Heart left ventricle (tissue), 16 donors: ENCODE results near the gene CTNNBIP1. TPM values are rescaled to one million over a fixed set of nuclear protein-coding genes. Genes with fewer than 3 reads are reported as not detected.

ENCODE experiments used
- ATAC-seq, 4 donors: fragments of 200-7000 bp; cut with Tn5 transposase; one replicate each; pipeline ENCODE4 v1.9.1; 2020 to 2022; ENCODE audit warnings: moderate library complexity in 4 of 4, mild to moderate bottlenecking in 3 of 4, moderate number of reproducible peaks in 1 of 4
- DNase-seq, 5 donors: peaks; one replicate each; pipeline ENCODE4 v3.0.0-alpha.2; 2020
- H3K27ac ChIP-seq, 12 donors: fragments of 200-600 bp; sonication (generic) in 4 of 12; one replicate each; pipeline versions ENCODE4 v1.5.0 to v1.8.0; 2016 to 2022; ENCODE audit warnings: mild to moderate bottlenecking in 2 of 12
- H3K27me3 ChIP-seq, 9 donors: fragments of 200-600 bp; sonication (generic) in 2 of 9; one replicate each; pipeline versions ENCODE4 v1.5.1 to v1.8.0; 2016 to 2022; ENCODE audit warnings: mild to moderate bottlenecking in 3 of 9
- H3K36me3 ChIP-seq, 9 donors: fragments of 200-600 bp; sonication (generic) in 2 of 9; one replicate each; pipeline versions ENCODE4 v1.5.0 to v1.8.0; 2018 to 2022; ENCODE audit warnings: mild to moderate bottlenecking in 2 of 9
- H3K4me1 ChIP-seq, 12 donors: fragments of 200-600 bp; sonication (generic) in 4 of 12; one replicate each; pipeline versions ENCODE4 v1.5.0 to v1.8.0; 2016 to 2022; ENCODE audit warnings: mild to moderate bottlenecking in 3 of 12
- H3K4me3 ChIP-seq, 12 donors: fragments of 200-600 bp; sonication (generic) in 4 of 12; one replicate each; pipeline versions ENCODE4 v1.5.0 to v1.8.0; 2017 to 2022; ENCODE audit warnings: mild to moderate bottlenecking in 9 of 12, moderate library complexity in 4 of 12
- H3K9me3 ChIP-seq, 12 donors: fragments of 200-600 bp; sonication (generic) in 4 of 12; one replicate each; pipeline versions ENCODE4 v1.5.0 to v1.8.0; 2016 to 2022; ENCODE audit warnings: mild to moderate bottlenecking in 1 of 12
- CTCF ChIP-seq, 12 donors: fragments of 200-600 bp; sonication (generic) in 4 of 12; IDR thresholded peaks; one replicate each; pipeline versions ENCODE4 v1.5.0 to v1.8.0; 2018 to 2022; ENCODE audit warnings: antibody characterized with exemption in 12 of 12, mild to moderate bottlenecking in 5 of 12
- POLR2A ChIP-seq, 2 donors: fragments of 450-650 bp; IDR thresholded peaks; one replicate each; pipeline ENCODE4 v1.6.1; 2017; ENCODE audit warnings: antibody characterized with exemption in 2 of 2, mild to moderate bottlenecking in 2 of 2, moderate library complexity in 2 of 2
- WGBS, 4 donors: extraction: QIAGEN DNeasy Blood & Tissue Kit in 2 of 4; methylation state at CpG; one replicate each; pipeline versions ENCODE4 v1.1.5 to v1.1.7; 2013 to 2018; 5-methylcytosine and 5-hydroxymethylcytosine counted together
- intact Hi-C, 10 donors: fragments of 100-400 bp; cut with DNase I; formaldehyde crosslinking; loops; one replicate each; pipeline versions ENCODE4 v1.11.1 to v1.14.2; 2022
- polyA plus RNA-seq, 2 donors: library from polyadenylated mRNA; stranded (reverse); fragments of 200-250 nt; gene quantifications; one replicate each; pipeline ENCODE4 v1.2.3, GENCODE V29; 2013
- total RNA-seq, 9 donors: library from RNA; depleted of rRNA in 2 of 9; stranded (reverse); fragments of >200 nt in 2 of 9; fragmentation: NEBNext Ultra II Directional in 3 of 9; extraction: Animal tissue kit (Norgen Biotek cat#: 25700) in 3 of 9; gene quantifications; one replicate each; pipeline versions ENCODE4 v1.1.0 to v1.2.4, GENCODE V29; 2016 to 2023
- donor health status: ischemic (EF 13 %, LVEDD 7.1; RV severe dilation, severe dysfunction).
- donor health status: healthy with polysubstance abuse.
- donor health status: DM: no; HTN: yes; CAD: no.
- donor health status: DM: no; HTN: no; CAD: no.
- donor health status: ischemic (EF 25% LVEDD 6.9; RV normal size, moderate dysfunction).
- donor health status: ischemic (EF 25% LVEDD 5.7; RV mildly dilated, moderate dysfunction).
- donor health status: healthy.
- donor health status: DM: yes; HTN: yes; CAD: no.
- donor health status: ischemic (EF 35%, LVEDD 5.7; RV mildly dilated, moderate dysfunction).
- donor health status: nonischemic (EF 11% LVEDD 7.7; RV severe dilation, severe dysfunction).
- donor health status: DM: yes; HTN: yes; CAD: no.
- donor health status: PGD.
- donor health status: ischemic (EF 29% LVEDD 5.4; RV normal size, mild dysfunction).
- donor health status: nonischemic (EF 23%, LVEDD 6.1; RV moderate dilation, normal function).

CTNNBIP1 gene
- total and polyA plus RNA-seq, 11 donors = 25.4 to 62.0 (median 40.7) TPM

GRCh38 chr1:9878404-9878803 is 31.7 kb downstream of the CTNNBIP1 start:
- Histone ChIP-seq H3K27me3 (no peaks in the 10 kb centered on the region), H3K4me3 (no peak overlapping the region), H3K27ac (no peak overlapping the region), H3K4me1 (peaks cover 0 to 55% (median 28%) of the 10 kb centered on the region in 12 donors), H3K36me3 (peaks cover 0 to 13% (median 0%) of the 10 kb centered on the region in 9 donors), H3K9me3 (no peaks in the 10 kb centered on the region)
- no peak for ATAC-seq
- no peak for TF ChIP-seq CTCF (IDR thresholded peaks at IDR 0.05)
- no peak for TF ChIP-seq POLR2A (IDR thresholded peaks at IDR 0.05)
- peak in 1 of 5 donors; percentile 15 for DNase-seq
- intact Hi-C loops = loop anchor here in 8 of 10 donors (5.0 to 10.0 kb wide), 5 partner anchors 34 to 156 kb away; partner anchors contain the start of genes UBE4B (in 6 of the 8) and CTNNBIP1 (in 2 of the 8)
- WGBS, 4 donors = 81 to 97% (median 91%) methylated on average over 9 of the region's 9 CpGs

GRCh38 chr1:9877962-9878361 is 32.1 kb downstream of the CTNNBIP1 start:
- H3K4me3 ChIP-seq = no peak overlapping the region
- intact Hi-C loops = loop anchor here in 8 of 10 donors (5.0 to 10.0 kb wide), 5 partner anchors 34 to 157 kb away; partner anchors contain the start of genes UBE4B (in 6 of the 8) and CTNNBIP1 (in 2 of the 8)
- no peaks in the 10 kb centered on the region for H3K27me3 ChIP-seq
- WGBS, 4 donors = 68 to 92% (median 80%) methylated on average over 4 to 10 of the region's 10 CpGs
- DNase-seq (peak in 1 of 5 donors; percentile 33), ATAC-seq (no peak)
- no peaks in the 10 kb centered on the region for H3K9me3 ChIP-seq
- peak overlapping the region in 2 of 12 donors; percentile 58 to 63 for H3K27ac ChIP-seq
- peaks cover 0 to 52% (median 27%) of the 10 kb centered on the region in 12 donors for H3K4me1 ChIP-seq
- TF ChIP-seq POLR2A (IDR thresholded peaks at IDR 0.05) (no peak), CTCF (IDR thresholded peaks at IDR 0.05) (no peak)
- H3K36me3 ChIP-seq = peaks cover 0 to 9% (median 0%) of the 10 kb centered on the region in 9 donors

- TF ChIP-seq POLR2A (IDR thresholded peaks at IDR 0.05) (no peak), CTCF (IDR thresholded peaks at IDR 0.05) (no peak)
- no peak for DNase-seq
- Histone ChIP-seq H3K9me3 (no peaks in the 10 kb centered on the region), H3K4me1 (peaks cover 0 to 43% (median 23%) of the 10 kb centered on the region in 12 donors), H3K27me3 (no peaks in the 10 kb centered on the region), H3K27ac (peak overlapping the region; percentile 4 to 71 (median 33)), H3K36me3 (peaks cover 0 to 17% (median 12%) of the 10 kb centered on the region in 9 donors), H3K4me3 (no peak overlapping the region)
- peak in 2 of 4 donors; percentile 45 to 61 for ATAC-seq
- WGBS, 4 donors = 48 to 63% (median 61%) methylated on average over 5 to 6 of the region's 6 CpGs
- intact Hi-C loops = loop anchor here (1.0 to 10.0 kb wide), 13 partner anchors 35 to 159 kb away; partner anchors contain the start of genes UBE4B (in 7 of the 10), CTNNBIP1 (in 6 of the 10), LZIC (in 2 of the 10) and NMNAT1 (in 2 of the 10)
Measured at GRCh38 chr1:9875636-9876000, 34.5 kb downstream of the CTNNBIP1 start.

- ATAC-seq (peak; percentile 76 to 89 (median 82)), DNase-seq (peak; percentile 66 to 81 (median 73))
- intact Hi-C loops = loop anchor here (1.0 to 10.0 kb wide), 13 partner anchors 35 to 160 kb away; partner anchors contain the start of genes UBE4B (in 7 of the 10), CTNNBIP1 (in 6 of the 10), LZIC (in 2 of the 10) and NMNAT1 (in 2 of the 10)
- peak; percentile 88 to 98 (median 96) for TF ChIP-seq CTCF (IDR thresholded peaks at IDR 0.05)
- no peak for TF ChIP-seq POLR2A (IDR thresholded peaks at IDR 0.05)
- 21 to 29% (median 27%) methylated on average over 24 to 25 of the region's 25 CpGs for WGBS, 4 donors
- Histone ChIP-seq H3K4me1 (peaks cover 0 to 43% (median 23%) of the 10 kb centered on the region in 12 donors), H3K9me3 (no peaks in the 10 kb centered on the region), H3K27me3 (no peaks in the 10 kb centered on the region), H3K4me3 (peak overlapping the region in 4 of 12 donors; percentile 19 to 28 (median 25)), H3K36me3 (peaks cover 0 to 20% (median 17%) of the 10 kb centered on the region in 9 donors), H3K27ac (peak overlapping the region; percentile 4 to 71 (median 33))
Measured at GRCh38 chr1:9874959-9875635, 35.0 kb downstream of the CTNNBIP1 start.
